ENCODE results near the gene UGT1A9.

GRCh38 chr2:233775414-233775813 lies 103.7 kb downstream of the UGT1A9 start:
- TF ChIP-seq, protein P1, sequence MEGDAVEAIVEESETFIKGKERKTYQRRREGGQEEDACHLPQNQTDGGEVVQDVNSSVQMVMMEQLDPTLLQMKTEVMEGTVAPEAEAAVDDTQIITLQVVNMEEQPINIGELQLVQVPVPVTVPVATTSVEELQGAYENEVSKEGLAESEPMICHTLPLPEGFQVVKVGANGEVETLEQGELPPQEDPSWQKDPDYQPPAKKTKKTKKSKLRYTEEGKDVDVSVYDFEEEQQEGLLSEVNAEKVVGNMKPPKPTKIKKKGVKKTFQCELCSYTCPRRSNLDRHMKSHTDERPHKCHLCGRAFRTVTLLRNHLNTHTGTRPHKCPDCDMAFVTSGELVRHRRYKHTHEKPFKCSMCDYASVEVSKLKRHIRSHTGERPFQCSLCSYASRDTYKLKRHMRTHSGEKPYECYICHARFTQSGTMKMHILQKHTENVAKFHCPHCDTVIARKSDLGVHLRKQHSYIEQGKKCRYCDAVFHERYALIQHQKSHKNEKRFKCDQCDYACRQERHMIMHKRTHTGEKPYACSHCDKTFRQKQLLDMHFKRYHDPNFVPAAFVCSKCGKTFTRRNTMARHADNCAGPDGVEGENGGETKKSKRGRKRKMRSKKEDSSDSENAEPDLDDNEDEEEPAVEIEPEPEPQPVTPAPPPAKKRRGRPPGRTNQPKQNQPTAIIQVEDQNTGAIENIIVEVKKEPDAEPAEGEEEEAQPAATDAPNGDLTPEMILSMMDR (IDR thresholded peaks at IDR 0.05), result no peak
- TF ChIP-seq POLR2A (IDR thresholded peaks at IDR 0.05), result no peak

Data from thyroid gland (tissue), 4 donors.